WTC11 (cell line): Measurements from ENCODE around the gene DCHS2. TPM values are rescaled to one million over a fixed set of nuclear protein-coding genes. Genes with fewer than 3 reads are reported as not detected.

Source experiments
- ATAC-seq: fragments of 200-7000 bp; cut with Tn5 transposase; 2 replicates; pipeline ENCODE4 v1.10.0; 2021; ENCODE audit warnings: mild to moderate bottlenecking, moderate library complexity
- CTCF ChIA-PET: fragments of 300-600 bp; sonication (Branson Sonifier 250); formaldehyde crosslinking; loops from one replicate; lab custom pipeline; 2021; ENCODE audit warnings: antibody characterized with exemption; lab: Charles Lee
- POLR2A ChIA-PET: fragments of 350-600 bp; sonication (Branson Sonifier 250); formaldehyde crosslinking; loops from one replicate; lab custom pipeline; 2021; ENCODE audit warnings: antibody characterized with exemption; lab: Charles Lee
- DNase-seq: peaks from one replicate; pipeline ENCODE4 v3.0.0; 2021; ENCODE audit warnings: low spot score
- H3K27ac Mint-ChIP-seq: 2 replicates; pipeline ENCODE4 v1.8.0; 2021; ENCODE audit warnings: mixed read lengths
- H3K27me3 Mint-ChIP-seq: 2 replicates; pipeline ENCODE4 v1.8.0; 2021; ENCODE audit warnings: low read depth, mild to moderate bottlenecking, moderate library complexity, mixed read lengths
- H3K36me3 Mint-ChIP-seq: 2 replicates; pipeline ENCODE4 v1.8.0; 2021; ENCODE audit warnings: mixed read lengths
- H3K4me1 Mint-ChIP-seq: 2 replicates; pipeline ENCODE4 v1.8.0; 2022; ENCODE audit warnings: mixed read lengths
- H3K4me3 Mint-ChIP-seq: 2 replicates; pipeline ENCODE4 v1.8.0; 2021; ENCODE audit warnings: mild to moderate bottlenecking, moderate library complexity, mixed read lengths
- H3K9me3 Mint-ChIP-seq: 2 replicates; pipeline ENCODE4 v1.8.0; 2021; ENCODE audit warnings: mixed read lengths
- CBFB ChIP-seq: sonication (generic); formaldehyde crosslinking; IDR thresholded peaks from 2 replicates; pipeline ENCODE4 v1.8.1; 2022; ENCODE audit warnings: mild to moderate bottlenecking, low read depth, missing genetic modification reagents
- ESRRA ChIP-seq: sonication (generic); formaldehyde crosslinking; IDR thresholded peaks from 2 replicates; pipeline ENCODE4 v1.8.1; 2022; ENCODE audit warnings: mild to moderate bottlenecking, missing genetic modification reagents, borderline replicate concordance
- FOXP4 ChIP-seq: sonication (generic); formaldehyde crosslinking; IDR thresholded peaks from 2 replicates; pipeline ENCODE4 v1.8.0; 2022; ENCODE audit warnings: mild to moderate bottlenecking, missing genetic modification reagents
- MXD4 ChIP-seq: fragments of 250-450 bp; sonication (Bioruptor Pico); IDR thresholded peaks from 2 replicates; pipeline ENCODE4 v1.8.0; 2021; ENCODE audit warnings: mild to moderate bottlenecking, moderate library complexity, borderline replicate concordance
- PREB ChIP-seq: sonication (generic); formaldehyde crosslinking; IDR thresholded peaks from 2 replicates; pipeline ENCODE4 v1.8.1; 2022; ENCODE audit warnings: mild to moderate bottlenecking, missing genetic modification reagents, moderate library complexity, borderline replicate concordance
- PRRX2 ChIP-seq: fragments of 250-450 bp; sonication (Bioruptor Pico); IDR thresholded peaks from 2 replicates; pipeline ENCODE4 v1.8.0; 2021; ENCODE audit warnings: mild to moderate bottlenecking
- RELA ChIP-seq: sonication (generic); formaldehyde crosslinking; IDR thresholded peaks from 2 replicates; pipeline ENCODE4 v1.8.1; 2022; ENCODE audit warnings: missing genetic modification reagents, mild to moderate bottlenecking, borderline replicate concordance
- TCF7 ChIP-seq: sonication (generic); formaldehyde crosslinking; IDR thresholded peaks from 2 replicates; pipeline ENCODE4 v1.8.0; 2022; ENCODE audit warnings: mild to moderate bottlenecking, low read depth, missing genetic modification reagents, moderate library complexity
- USF2 ChIP-seq: sonication (generic); formaldehyde crosslinking; IDR thresholded peaks from 2 replicates; pipeline ENCODE4 v1.8.1; 2023; ENCODE audit warnings: mild to moderate bottlenecking, missing genetic modification reagents, moderate library complexity
- ZBTB43 ChIP-seq: sonication (generic); formaldehyde crosslinking; IDR thresholded peaks from 2 replicates; pipeline ENCODE4 v1.8.1; 2023; ENCODE audit warnings: mild to moderate bottlenecking, missing genetic modification reagents
- ZNF317 ChIP-seq: sonication (generic); formaldehyde crosslinking; IDR thresholded peaks from 2 replicates; pipeline ENCODE4 v1.8.1; 2023; ENCODE audit warnings: low read depth, mild to moderate bottlenecking, moderate library complexity, missing genetic modification reagents, borderline replicate concordance
- ZNF416 ChIP-seq: fragments of 250-450 bp; sonication (Bioruptor Pico); IDR thresholded peaks from 2 replicates; pipeline ENCODE4 v1.9.0; 2021; ENCODE audit warnings: mild to moderate bottlenecking, inconsistent platforms
- ZNF423 ChIP-seq: fragments of 250-450 bp; sonication (Bioruptor Pico); IDR thresholded peaks from 2 replicates; pipeline ENCODE4 v2.1.2; 2022; ENCODE audit warnings: mild to moderate bottlenecking, moderate library complexity
- total RNA-seq: library from RNA; stranded (reverse); gene quantifications from 3 replicates; pipeline ENCODE4 v1.2.3, GENCODE V29; 2021
- TF ChIP-seq, protein P1 (sequence below): fragments of 200-600 bp; IDR thresholded peaks from 2 replicates; pipeline ENCODE4 v1.8.0; 2022; ENCODE audit warnings: antibody characterized with exemption
- TF ChIP-seq, protein P2 (sequence below): sonication (generic); formaldehyde crosslinking; IDR thresholded peaks from 2 replicates; pipeline ENCODE4 v1.8.0; 2022; ENCODE audit warnings: mild to moderate bottlenecking, missing genetic modification reagents

The DCHS2 gene
- total RNA-seq, 1 experiment from 2014 or later = 1.3 TPM

GRCh38 chr4:154231806-154232478 lies 259.7 kb downstream of the DCHS2 start (continued):
- TF ChIP-seq, protein P1, sequence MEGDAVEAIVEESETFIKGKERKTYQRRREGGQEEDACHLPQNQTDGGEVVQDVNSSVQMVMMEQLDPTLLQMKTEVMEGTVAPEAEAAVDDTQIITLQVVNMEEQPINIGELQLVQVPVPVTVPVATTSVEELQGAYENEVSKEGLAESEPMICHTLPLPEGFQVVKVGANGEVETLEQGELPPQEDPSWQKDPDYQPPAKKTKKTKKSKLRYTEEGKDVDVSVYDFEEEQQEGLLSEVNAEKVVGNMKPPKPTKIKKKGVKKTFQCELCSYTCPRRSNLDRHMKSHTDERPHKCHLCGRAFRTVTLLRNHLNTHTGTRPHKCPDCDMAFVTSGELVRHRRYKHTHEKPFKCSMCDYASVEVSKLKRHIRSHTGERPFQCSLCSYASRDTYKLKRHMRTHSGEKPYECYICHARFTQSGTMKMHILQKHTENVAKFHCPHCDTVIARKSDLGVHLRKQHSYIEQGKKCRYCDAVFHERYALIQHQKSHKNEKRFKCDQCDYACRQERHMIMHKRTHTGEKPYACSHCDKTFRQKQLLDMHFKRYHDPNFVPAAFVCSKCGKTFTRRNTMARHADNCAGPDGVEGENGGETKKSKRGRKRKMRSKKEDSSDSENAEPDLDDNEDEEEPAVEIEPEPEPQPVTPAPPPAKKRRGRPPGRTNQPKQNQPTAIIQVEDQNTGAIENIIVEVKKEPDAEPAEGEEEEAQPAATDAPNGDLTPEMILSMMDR = no peak
- TF ChIP-seq ZBTB43 (CRISPR knock-in tag) = no peak
- TF ChIP-seq, protein P2, sequence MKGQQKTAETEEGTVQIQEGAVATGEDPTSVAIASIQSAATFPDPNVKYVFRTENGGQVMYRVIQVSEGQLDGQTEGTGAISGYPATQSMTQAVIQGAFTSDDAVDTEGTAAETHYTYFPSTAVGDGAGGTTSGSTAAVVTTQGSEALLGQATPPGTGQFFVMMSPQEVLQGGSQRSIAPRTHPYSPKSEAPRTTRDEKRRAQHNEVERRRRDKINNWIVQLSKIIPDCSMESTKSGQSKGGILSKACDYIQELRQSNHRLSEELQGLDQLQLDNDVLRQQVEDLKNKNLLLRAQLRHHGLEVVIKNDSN = no peak
- TF ChIP-seq ESRRA = no peak
- no peak for TF ChIP-seq USF2 (CRISPR knock-in tag)
- TF ChIP-seq, all 79 proteins: peak for 0

- no peak overlapping the region for H3K27ac Mint-ChIP-seq
- ATAC-seq = no peak
- no peak for TF ChIP-seq PRRX2 (CRISPR knock-in tag)
- TF ChIP-seq CBFB = no peak
- no peak for TF ChIP-seq PREB
- TF ChIP-seq TCF7 (CRISPR knock-in tag) = no peak
- TF ChIP-seq MXD4 (CRISPR knock-in tag) = no peak
- no peak for TF ChIP-seq ZBTB43 (CRISPR knock-in tag)
- no peak for TF ChIP-seq RELA
- TF ChIP-seq ZNF317 (CRISPR knock-in tag) = no peak
- no peak for TF ChIP-seq ZNF416 (CRISPR knock-in tag)
- no peak for TF ChIP-seq ZNF423
- TF ChIP-seq, protein P2 = no peak
- no peak for TF ChIP-seq FOXP4 (CRISPR knock-in tag)
- TF ChIP-seq, all 79 proteins: peak for 0
- no peaks in the 10 kb centered on the region for H3K27me3 Mint-ChIP-seq
- no peak overlapping the region for H3K4me3 Mint-ChIP-seq
- peaks cover 3% of the 10 kb centered on the region; the same call in 1 of the 2 replicates for H3K9me3 Mint-ChIP-seq
- CTCF ChIA-PET = no interaction called here
- no peak for DNase-seq
- no peaks in the 10 kb centered on the region for H3K36me3 Mint-ChIP-seq
- peaks cover 13% of the 10 kb centered on the region for H3K4me1 Mint-ChIP-seq
- POLR2A ChIA-PET = no interaction called here
Measured at GRCh38 chr4:154230723-154231122, 260.9 kb downstream of the DCHS2 start.
